Activated CD4-positive, CD25-positive, alpha-beta regulatory T cell treated with anti-CD3 and anti-CD28 coated beads, Interleukin-2, amount 50 U/mL, for 72 hours (primary cell): Measurements from ENCODE around the gene IQCF5.
"Not testable (repeated sequence)": the region's sequence is repeated elsewhere in the genome, so short reads cannot be mapped to it uniquely, and the experiment has no call there.

ENCODE experiments used
- DNase-seq: peaks from one replicate; pipeline ENCODE4 v3.0.0; 2021

Gene IQCF5

DNA sequence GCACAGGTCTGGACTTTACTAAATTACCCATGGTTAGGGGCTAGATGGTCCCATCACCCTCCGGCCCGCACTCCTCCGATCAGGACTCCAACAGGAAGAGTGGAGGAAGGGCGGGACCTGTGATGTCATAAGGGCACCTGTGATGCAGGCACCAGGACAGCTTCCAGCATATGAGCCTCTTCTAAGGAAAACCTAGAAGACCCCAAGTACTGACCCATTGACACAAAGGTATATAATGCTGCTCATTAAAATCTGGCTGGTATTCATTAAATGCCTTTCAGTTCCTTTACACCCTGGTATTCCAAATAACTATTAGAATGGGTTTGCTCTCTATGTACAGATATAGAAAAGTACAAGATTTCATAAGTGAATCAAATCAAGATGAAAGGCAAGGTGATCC lies at the start of gene IQCF5:
Gene IQCF5 (minus strand): TSS at position 101 of the 400 bp plus-strand sequence. CDS start 70 bp downstream, at position 31.
- DNase-seq, result no peak

DNA sequence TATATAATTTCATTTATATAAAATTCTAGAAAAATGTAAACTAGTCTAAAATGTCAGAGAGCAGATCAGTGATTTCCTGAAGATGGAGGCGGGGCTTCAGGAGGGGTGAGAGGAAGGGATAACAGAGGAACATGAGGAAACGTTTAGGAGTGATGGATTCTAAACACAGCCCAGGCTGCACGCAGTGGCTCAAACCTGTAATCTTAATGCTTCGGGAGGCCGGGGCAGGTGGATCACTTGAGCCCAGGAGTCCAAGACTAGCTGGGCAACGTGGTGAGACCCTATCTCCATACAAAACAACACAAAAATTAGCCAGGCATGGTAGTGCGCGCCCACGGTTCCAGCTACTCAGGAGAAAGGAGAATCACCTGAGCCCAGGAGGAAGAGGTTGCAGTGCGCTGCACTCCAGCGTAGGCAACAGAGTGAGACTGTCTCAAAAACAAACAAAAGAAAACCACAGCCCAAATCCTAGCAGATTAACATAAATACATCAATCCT lies 45.7 kb upstream of the IQCF5 start:
- DNase-seq, result no peak

DNA sequence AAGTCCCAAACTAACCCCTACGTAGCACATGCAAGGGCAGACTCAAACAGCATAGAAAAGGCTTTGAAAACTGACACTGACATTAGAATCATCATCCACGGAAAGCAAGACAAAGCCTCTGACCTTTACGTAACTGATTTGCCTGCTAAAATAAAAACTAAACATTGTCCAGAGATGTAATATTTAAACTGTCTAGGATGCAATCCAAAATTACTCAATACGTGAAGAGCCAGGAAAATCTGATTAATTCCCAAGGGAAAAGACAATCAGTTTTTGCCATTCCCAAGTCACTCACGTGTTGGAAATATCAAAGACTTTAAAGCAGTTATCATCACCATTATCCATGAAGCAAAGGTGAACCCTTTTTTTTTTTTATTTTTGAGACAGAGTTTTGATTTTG lies 41.0 kb upstream of the IQCF5 start:
- DNase-seq, result no peak

DNA sequence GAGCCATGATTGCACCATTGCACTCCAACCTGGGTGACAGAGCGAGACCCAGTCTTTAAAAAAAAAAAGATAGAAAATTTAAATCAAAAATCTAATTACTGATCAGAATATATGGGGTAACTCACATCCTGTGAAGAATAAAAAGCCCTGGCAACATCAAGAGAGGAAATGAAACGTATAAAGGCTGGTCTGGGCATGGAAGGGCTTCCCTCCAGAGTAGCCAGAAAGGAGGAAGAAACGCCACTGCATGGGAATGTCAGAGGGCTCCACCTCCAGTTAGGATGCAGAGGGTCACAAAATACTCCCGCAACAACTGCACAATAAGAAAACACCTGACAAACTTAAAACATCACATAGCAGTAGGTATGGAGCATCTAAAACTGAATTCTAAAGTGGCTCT lies 32.6 kb upstream of the IQCF5 start:
- no peak for DNase-seq

DNA sequence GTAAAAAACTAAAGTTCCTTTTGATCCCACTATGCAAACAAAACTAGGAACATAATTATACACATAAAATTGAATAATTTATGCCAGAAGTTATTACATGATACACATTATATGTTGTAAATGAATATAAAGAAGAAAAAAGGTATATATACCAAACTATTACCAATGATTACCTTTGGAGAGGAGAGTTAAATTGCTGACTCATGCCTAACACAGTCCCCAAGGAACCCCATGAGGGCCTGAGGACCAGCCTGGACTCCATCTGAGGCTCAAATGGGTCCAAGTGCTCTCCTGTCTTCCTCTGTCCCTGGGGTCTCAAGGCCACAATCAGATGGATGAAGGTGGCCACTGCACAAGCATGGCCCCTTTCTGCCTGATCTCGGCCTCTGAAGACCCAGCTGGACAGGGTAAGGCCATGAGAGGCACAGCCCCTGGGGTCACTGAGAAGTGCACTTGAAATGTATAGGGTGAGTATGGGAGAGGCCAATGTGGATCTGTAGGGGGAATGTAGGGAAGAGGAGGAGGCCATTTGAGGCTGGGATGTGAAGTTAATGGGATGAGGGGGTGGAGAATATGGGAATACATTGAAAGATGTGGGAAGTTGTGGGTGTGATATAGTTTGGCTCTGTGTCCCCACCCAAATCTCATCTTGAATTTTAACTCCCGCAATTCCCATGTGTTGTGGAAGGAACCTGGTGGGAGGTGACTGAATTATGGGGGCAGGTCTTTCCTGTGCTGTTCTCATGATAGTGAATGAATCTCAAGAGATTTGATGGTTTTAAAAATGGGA lies 28.8 kb upstream of the IQCF5 start:
- no peak for DNase-seq

DNA sequence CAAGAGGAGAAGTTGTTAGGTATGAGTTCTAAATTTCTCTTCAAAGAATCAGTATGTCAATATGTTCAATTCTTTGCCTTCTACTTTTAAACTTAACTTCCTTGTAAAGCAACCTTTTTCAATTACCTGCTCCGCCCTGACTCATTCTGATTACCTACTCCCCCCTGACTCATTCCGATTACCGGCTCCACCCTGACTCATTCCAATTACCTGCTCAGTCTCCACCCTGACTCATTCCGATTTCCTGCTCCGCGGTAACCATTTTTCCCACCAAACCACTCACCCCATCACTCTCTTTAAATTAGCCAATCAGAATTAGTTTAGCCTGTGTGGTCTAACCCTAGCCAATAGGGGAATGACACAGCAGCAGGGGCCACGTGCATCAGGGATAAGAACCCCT lies 27.0 kb upstream of the IQCF5 start:
- DNase-seq, result not testable (repeated sequence)

DNA sequence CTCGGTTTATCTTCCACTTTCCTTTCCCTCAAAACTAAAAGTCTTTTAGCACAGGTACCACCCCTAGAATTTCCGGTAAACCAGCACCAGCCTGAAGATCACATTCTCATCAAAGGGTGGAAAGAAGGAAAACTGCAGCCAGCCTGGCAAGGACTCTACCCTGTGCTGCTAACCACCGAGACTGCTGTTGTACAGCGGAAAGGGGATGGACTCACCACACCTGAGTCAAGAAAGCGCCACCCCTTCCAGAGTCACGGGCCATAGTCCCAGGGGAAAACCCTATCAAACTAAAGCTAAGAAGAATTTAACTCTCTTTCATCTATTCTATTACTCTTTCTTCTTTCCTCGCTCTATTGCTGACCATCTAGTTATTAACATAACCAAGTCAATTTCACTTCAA lies 24.6 kb upstream of the IQCF5 start:
- DNase-seq, result not testable (repeated sequence)

DNA sequence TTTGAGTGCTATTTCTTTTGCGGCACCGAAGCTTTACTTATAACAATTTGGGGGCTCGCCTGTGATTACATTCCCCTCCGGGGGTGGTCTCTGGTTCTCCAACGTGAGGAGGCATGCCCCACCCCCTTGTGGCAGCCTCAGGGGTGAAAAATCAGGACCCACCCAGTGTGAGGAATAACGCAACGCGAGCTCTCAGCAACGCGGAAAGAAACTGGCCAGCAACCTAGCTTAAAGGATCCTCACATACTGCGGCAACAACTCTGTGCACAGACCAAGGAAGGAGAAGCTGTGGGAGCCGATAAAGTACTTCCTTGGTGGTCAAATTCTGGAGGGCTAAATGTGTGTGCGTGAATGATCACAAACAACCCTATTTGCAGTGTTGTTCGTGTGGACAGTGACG lies 22.0 kb upstream of the IQCF5 start:
- DNase-seq, result no peak

DNA sequence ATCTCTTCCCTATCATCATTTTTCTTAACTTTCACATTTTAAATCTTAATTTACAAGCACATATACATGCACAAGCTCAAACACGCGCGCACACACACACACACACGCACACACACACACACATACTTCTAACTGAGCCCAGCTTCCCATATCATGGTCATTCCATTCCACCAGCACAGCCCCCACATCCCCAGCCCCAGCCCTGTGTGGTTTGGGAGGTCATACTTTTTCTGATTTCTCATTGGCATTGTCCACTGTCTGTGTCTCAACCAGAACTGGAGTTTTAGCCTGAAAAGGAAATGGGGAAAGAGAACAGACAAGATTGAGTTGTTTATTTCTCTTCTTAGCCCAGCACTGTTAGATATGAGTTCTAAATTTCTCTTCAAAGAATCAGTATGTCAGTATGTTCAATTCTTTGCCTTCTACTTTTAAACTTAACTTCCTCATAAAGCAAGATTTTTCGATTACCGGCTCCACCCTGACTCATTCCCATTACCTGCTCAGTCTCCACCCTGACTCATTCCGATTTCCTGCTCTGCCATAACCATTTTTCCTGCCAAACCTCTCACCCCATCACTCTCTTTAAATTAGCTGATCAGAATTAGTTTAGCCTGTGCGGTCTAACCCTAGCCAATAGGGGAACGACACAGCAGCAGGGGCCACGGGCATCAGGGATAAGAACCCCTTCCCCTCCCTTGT lies 21.4 kb upstream of the IQCF5 start:
- no peak for DNase-seq

DNA sequence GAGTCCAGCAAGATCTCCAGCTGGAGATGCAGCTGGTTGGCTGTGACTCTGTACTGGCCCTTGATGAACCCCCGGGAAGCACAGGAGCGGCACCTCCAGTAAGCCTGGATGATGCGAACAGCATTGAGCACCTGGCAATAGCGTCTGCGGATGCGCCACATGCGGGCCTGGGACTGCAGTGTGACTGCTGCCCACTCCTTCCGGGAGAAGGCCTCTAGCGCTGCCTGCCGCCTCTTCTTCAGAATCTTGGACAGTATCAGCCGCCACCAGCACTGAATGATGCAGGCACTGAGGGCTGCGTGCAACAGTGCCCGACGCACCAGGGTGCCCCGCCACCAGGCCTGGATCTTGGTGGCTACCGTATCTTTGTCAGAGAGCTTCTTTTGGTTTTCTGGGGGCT lies 19.5 kb upstream of the IQCF5 start:
- DNase-seq, result no peak

DNA sequence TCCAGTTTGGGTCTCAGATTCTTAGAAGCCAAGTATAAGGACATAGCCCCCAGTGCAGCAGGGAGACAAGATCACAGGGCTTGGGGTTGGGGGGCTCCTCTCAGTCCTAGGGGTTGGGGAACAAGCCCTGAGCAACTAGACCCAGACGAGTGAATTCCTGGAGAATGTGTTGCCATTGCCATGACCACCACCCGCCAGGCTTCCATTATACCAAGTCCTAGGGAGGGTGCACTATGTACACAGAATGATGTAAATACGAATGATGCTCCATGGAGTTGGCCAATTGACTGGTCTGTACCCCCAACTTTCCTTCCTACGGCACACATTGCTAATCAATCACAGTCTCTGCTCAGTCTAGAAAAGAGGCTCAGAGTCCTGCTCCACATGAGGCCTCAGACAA lies 19.0 kb upstream of the IQCF5 start:
- no peak for DNase-seq

DNA sequence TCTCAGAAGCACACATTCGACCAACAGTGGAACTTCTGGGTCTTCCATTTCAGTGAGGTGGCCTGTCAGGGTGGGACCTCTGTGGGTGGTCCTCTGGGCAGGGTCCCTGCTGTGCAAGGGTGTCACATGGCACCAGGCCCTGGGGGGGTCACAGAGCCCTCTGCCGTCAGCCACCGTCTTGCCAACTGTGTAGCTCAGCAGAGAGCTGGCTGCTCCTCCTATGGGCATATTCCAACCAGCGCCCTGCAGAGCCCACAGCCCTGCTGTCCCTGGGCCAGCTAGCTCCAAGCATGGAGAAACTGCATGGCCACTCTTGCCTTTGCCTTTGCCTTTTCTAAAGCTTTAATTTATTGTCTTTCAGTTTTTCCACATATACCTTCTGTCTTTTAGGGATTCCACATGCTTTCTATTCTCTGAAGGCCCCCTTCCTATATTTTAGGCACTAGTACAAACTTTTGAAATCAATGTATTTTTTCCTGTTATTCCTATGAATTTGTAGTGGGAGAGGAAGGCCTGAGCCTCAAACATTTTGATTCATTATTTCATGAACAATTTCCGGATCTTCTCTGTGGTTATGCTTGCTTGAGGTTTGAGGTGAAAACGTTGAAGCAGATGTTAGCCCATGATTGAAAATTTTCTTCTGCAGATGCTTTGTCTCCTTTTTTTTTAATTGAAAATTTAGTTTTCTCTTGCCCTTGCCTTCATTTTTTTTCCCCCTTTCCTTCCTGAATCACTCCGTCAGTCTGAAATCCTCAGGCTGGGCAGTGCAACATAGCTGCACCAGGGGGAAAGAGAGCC lies 16.0 kb upstream of the IQCF5 start:
- no peak for DNase-seq

DNA sequence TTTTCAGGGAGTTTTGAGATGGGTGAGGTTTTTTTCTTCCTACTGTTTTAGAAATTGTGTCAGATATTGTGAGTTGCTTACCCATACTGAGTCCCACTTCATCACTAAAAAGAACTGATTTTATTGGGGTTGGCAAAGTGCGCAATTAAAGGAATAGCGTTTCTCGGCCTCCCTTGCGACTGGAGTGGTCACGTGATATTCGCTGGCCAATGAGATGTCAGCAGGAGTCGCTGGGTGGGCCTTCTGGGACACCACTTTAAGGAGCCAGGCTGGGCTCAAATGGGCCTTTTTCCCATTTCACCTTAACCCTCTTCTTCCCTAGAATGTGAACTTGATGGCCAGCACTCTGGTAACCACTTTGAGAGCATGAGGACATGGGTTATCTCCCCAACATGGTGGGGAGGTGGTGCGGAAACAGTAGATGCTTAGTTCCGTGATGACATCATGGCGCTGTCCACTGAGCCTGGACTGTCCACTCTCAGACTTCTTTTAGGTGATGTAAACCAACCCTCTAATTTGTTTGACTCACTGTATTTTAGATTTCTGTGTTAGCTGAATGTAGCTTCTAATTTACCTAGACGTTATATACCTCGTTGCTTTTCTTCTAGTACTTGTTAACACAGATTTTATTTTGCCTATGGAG lies 13.2 kb upstream of the IQCF5 start:
- no peak for DNase-seq

DNA sequence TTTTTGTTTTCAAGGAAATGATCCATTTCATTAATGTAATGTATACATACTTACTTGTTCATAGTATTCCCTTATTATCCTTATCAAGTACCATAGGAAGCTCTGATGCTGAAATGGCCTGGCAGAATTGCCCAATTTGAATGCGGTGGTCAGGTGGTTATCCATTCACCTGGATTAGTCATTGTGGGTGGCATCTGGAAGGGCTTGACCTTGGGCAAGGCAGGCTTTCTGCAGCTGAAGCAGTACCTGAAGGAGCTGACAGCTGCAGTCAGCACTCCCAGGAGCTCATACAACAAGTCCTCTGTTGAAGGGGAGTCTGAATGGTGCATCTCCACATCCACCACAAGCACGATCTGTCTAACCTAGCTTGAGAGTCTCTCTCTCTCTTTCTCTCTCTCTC lies 12.2 kb upstream of the IQCF5 start:
- no peak for DNase-seq

DNA sequence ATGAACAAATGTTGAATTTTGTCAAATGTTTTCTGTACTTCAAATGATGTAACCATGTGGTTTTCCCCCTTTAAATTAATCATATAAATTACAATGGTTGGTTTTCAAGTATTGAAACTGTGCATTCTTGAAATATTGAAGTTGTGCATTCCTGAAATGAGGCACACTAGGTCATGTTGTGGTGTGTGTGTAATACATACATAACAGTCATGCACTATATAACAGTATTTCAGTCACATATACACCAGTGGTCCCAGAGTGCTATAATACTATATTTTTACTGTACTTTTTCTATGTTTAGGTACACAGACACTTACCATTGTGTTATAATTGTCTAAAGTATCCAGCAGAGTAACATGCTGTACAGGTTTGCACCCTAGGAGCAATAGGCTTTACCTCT lies 11.0 kb upstream of the IQCF5 start:
- no peak for DNase-seq

DNA sequence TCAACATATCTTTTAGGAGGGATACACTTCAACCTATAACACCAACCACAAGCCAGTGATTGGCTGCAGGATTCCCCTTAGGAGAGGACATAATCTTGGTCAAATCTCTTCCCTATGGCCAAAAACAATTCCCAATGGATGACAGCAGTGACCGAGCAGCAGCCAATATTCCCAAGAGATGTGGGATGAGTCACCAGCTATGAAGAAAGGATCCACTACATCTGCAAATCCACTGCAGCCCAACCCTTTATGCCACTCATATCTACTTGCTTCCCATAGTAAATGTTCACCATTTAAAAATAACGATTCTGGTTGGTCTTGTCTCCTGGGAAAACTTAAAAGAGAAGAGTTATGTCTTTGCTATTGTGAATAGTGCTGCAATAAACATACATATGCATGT lies 4.5 kb upstream of the IQCF5 start:
- DNase-seq, result no peak

DNA sequence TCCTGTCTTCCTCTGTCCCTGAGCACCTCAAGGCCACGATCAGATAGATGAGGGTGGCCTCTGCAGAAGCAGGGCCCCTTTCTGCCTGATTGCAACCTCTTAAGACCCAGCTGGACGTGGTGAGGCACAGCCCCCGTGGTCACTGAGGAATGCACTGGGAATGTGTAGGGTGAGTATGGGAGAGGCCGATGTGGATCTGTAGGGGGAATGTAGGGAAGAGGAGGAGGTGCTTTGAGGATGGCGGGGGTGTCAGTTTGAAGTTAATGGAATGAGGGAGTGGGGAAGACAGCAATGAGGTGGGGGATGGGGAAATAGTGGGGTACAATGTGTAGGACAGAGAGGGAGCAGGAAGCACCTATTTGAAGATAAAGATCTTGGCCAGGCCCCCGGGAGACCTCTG lies 785 bp upstream of the IQCF5 start:
- DNase-seq, result no peak

DNA sequence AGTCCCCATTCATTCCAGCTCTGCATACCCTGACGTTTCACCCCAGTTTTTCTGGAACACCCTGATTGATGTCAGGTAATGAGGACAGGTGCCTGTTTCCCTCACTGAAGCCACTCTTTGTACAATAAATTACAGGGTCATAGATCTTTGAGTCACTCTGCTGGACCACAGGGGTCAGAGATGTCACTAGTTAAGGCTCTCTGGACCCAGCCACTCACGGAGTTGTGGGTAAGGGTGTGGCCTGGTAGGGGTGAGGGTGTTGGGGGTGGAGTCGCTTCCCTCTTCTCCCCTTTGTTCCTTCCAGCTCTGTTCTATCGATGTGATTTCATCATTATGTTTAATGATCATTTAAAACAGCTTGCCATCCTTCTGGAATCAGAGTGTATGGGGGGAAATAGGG lies 512 bp downstream of the IQCF5 start:
- DNase-seq, result no peak

DNA sequence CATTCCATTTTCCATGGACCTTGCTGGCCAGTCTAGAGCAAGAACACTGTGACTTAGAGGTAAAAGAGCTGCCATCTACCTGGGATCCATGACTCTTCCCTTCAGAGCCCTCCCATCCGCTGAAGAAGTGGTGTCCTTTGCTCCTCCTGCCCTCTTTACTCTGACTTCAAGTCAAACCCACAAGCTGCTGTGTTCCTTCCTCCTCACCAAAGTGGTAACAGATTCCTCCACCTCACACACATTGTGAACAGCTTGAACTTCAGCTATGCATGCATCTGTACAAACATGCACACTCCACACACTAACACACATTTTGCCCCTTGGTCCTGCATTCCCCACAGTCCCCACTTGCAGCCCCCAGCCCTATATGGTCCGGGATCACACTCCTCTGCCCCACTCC lies 990 bp downstream of the IQCF5 start:
- DNase-seq, result no peak

DNA sequence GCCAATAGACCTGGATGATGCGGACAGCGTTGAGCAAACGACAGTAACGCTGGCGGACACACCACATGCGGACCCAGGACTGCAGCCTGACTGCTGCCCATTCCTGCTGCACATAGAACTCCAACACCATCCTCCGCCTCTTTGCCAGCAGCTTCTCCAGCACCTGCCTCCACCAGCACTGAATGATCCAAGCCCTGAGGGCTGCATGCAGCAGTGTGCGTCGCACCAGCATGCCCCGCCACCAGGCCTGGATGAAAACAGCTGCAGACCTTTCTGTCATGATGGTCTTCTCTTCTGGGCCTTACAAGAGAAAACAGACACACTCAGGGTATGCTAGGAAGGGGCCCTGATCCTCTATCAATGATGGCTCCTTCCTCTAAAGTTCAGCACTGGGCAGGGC lies 1.5 kb downstream of the IQCF5 start:
- DNase-seq, result no peak

DNA sequence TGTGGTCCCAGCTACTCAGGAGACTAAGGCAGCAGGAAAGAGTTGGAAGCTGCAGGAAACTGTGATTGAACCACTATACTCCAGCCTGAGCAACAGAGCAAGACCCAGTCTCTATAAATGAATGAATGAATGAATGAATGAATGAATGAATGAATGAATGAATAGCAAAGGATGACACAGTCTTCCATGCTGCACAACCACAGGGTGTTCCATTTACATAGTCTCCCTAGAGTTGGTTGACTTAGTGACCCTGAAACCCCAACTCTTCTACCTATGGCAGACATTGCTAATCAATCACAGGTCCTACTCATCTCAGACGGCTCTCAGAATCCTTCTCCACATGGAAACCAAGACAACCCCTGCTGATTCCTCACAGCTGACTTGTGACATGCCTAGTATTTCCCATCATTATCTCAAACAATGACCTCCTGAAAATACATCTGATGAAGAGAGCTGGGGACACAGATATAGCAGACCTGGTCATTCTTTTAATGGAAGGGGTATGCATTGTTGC lies 2.1 kb downstream of the IQCF5 start:
- DNase-seq, result no peak

DNA sequence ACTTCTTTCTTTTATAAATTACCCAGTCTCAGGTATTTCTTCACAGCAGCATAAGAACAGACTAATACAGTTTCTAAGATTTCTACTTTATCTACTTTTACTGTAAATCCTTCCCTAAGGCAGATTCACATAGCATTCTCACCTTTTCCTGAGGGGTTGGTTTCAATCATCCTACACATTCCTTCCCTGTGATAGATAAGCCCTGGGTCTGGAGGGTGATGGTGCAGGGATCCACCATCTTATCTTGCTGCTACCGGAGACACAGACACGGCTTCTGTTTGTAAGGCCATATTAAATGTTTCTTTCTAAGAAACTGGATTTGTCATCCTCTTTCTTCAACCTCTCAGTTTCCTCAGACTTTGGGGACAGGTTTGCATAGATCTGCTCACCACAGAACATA lies 6.1 kb downstream of the IQCF5 start:
- no peak for DNase-seq

DNA sequence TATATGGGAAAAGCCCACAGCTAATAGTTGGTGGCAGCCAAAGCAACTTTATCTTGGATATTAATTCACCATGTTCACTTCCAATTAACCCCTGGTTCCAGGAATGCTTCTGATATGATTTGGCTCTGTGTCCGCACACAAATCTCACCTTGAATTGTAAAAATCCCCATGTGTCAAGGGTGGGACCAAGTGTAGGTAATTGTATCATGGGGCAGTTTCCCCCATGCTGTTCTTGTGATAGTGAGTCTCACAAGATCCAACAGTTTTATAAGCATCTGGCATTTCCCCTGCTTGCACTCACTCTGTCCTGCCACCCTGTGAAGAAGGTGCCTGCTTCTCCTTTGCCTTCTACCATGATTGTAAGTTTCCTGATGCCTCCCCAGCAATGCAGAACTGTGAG lies 6.5 kb downstream of the IQCF5 start:
- DNase-seq, result not testable (repeated sequence)
